ENCODE data around the gene CCM2L. TPM values are rescaled to one million over a fixed set of nuclear protein-coding genes. Genes with fewer than 3 reads are reported as not detected.

The CCM2L gene
- total and polyA plus RNA-seq, 10 of the 15 experiments (the other 5 are each of a cell fraction or from before 2014, with no cell fraction given) = not detected

- no peak for FAIRE-seq
- H3K27me3 ChIP-seq (replicated peaks in 1 of 2; ENCODE audit: control insufficient read depth in 2 of 2, insufficient read depth in 2 of 2, low read length in 1 of 2) = no peaks in the 10 kb centered on the region; a peak in 1 of 4 replicates
- no peak overlapping the region for H3K27ac ChIP-seq (ENCODE audit: control insufficient read depth, insufficient read depth)
- intact Hi-C loops (cut with micrococcal nuclease; ENCODE audit: unreplicated experiment) (no loop called here), in situ Hi-C loops (cut with MboI) (no loop called here)
- H3K4me2 ChIP-seq (ENCODE audit: control insufficient read depth, insufficient read depth) = no peak overlapping the region
- ChIA-PET POLR2A (interaction anchor here (1.4 to 3.2 kb wide), 3 partner anchors 18 to 114 kb away, joined by 4 to 30 read pairs (median 4); no protein-coding TSS in a partner anchor), RAD21 (ENCODE audit: unreplicated experiment) (interaction anchor here (1.2 to 10.3 kb wide), 5 partner anchors 23 to 169 kb away, joined by 3 to 220 read pairs (median 7); partner anchors contain the start of gene HCK), CTCF (interaction anchor here (0.6 to 9.5 kb wide), 12 partner anchors 11 to 873 kb away, joined by 3 to 298 read pairs (median 13); partner anchors contain the start of genes HCK, PDRG1 and TM9SF4), SMC1A (ENCODE audit: uncharacterized antibody, unreplicated experiment) (interaction anchor here (2.0 to 10.2 kb wide), 8 partner anchors 8 to 214 kb away, joined by 4 to 344 read pairs (median 22); partner anchors contain the start of gene TM9SF4)
- TF ChIP-seq HCFC1 (IDR thresholded peaks at IDR 0.05; ENCODE audit: low read length) (no peak), ATF2 (IDR thresholded peaks at IDR 0.05; ENCODE audit: low read length) (no peak), USF2 (IDR thresholded peaks at IDR 0.05; ENCODE audit: borderline replicate concordance, low read depth, low read length) (no peak), MLLT1 (IDR thresholded peaks at IDR 0.05) (no peak), ELK1 (IDR thresholded peaks at IDR 0.05; ENCODE audit: low read depth, low read length) (no peak), MXI1 (IDR thresholded peaks at IDR 0.05; ENCODE audit: low read depth, low read length) (no peak), ZBTB40 (IDR thresholded peaks at IDR 0.05; ENCODE audit: borderline replicate concordance) (no peak)
- H3K9me3 ChIP-seq (replicated peaks; ENCODE audit: control insufficient read depth, insufficient read depth, low read length) = peaks cover 5% of the 10 kb centered on the region; the same call in 2 of the 3 replicates
- WGBS (ENCODE audit: insufficient coverage, insufficient replicate concordance, low lambda C conversion rate, missing lambda C conversion rate) = 49% methylated on average over 9 of the region's 10 CpGs
- ATAC-seq = no peak
- no peaks in the 10 kb centered on the region for H3K79me2 ChIP-seq (ENCODE audit: control insufficient read depth, insufficient read depth, low read length)
- no TSS peak for BruUV-seq (replicated peaks)
- no peak for DNase-seq (ENCODE audit: low read depth, low spot score)
- H2AFZ ChIP-seq (ENCODE audit: control insufficient read depth, low read depth, low read length) = no peak overlapping the region
- H4K20me1 ChIP-seq (ENCODE audit: control insufficient read depth, insufficient read depth) = no peaks in the 10 kb centered on the region
- H3K9ac ChIP-seq (ENCODE audit: control insufficient read depth, insufficient read depth, low read length) = no peak overlapping the region
- H3K4me1 ChIP-seq (ENCODE audit: control insufficient read depth, insufficient read depth, low read length) = peaks cover 27% of the 10 kb centered on the region
- H3K4me3 ChIP-seq = no peak overlapping the region
- H3K36me3 ChIP-seq (ENCODE audit: control insufficient read depth in 2 of 2, insufficient read depth in 2 of 2, low read length in 1 of 2) = no peaks in the 10 kb centered on the region
These were observed 26.7 kb downstream of the CCM2L start for GRCh38 chr20:32036716-32037485.
